ENCODE results near the gene PLAAT4.
"Not testable (repeated sequence)": the region's sequence is repeated elsewhere in the genome, so short reads cannot be mapped to it uniquely, and the experiment has no call there.

- not testable (repeated sequence) for TF ChIP-seq CTCF, POLR2A, POLR2AphosphoS5 (IDR thresholded peaks at IDR 0.05)
Measured at GRCh38 chr11:63528156-63528555, 8.5 kb upstream of the PLAAT4 start.

Data from gastroesophageal sphincter (tissue), 3 donors.